Body of pancreas (tissue), 4 donors: ENCODE results near the gene TARBP1.
"Not testable (repeated sequence)": the region's sequence is repeated elsewhere in the genome, so short reads cannot be mapped to it uniquely, and the experiment has no call there.

ENCODE experiments used
- CTCF ChIP-seq, 7 experiments: fragments of 450-650 bp in 4 of 7; fragments of 200-600 bp in 3 of 7; sonication (generic) in 3 of 7; IDR thresholded peaks; one replicate each; pipeline ENCODE4 v1.5.1; 2016 to 2019; ENCODE audit warnings: antibody characterized with exemption in 7 of 7
- POLR2A ChIP-seq, 3 donors: fragments of 450-650 bp; IDR thresholded peaks; one replicate each; pipeline ENCODE4 v1.6.1; 2016; ENCODE audit warnings: antibody characterized with exemption in 3 of 3, mild to moderate bottlenecking in 2 of 3

- not testable (repeated sequence) for TF ChIP-seq CTCF, POLR2A (IDR thresholded peaks at IDR 0.05)
Observed at GRCh38 chr1:234399515-234399914, 79.5 kb downstream of the TARBP1 start.
